ENCODE data around the gene TRIO. TPM values are rescaled to one million over a fixed set of nuclear protein-coding genes. Genes with fewer than 3 reads are reported as not detected.

TRIO gene
- total RNA-seq, 1 experiment from 2014 or later: 136 TPM

DNA sequence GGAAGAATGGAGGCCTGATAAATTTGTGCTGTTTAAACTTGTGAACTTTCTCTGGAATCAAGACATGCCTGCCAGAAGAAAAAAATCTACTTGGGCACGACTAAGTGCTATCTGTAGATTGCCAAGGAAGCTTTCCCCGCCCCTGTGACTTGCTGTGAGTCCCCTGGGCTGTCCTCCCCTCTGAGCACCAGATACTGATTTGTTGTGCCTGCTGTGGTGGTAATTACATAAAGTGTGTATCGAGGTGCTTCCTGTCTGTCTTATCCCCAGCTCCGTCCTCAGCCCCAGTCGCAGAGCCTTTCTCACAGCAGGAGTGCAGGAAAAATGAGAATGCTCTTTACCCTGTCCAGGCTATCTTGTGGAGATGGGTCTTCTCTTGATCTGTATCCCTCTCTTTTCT is 53.9 kb downstream of the TRIO start:
- BruUV-seq (replicated peaks): no TSS peak
- H3K36me3 Mint-ChIP-seq (ENCODE audit: insufficient read depth, unreplicated experiment): peaks cover 7% of the 10 kb centered on the region
- no peaks in the 10 kb centered on the region for H3K27me3 Mint-ChIP-seq (ENCODE audit: insufficient read depth, unreplicated experiment)
- H3K4me1 Mint-ChIP-seq (ENCODE audit: insufficient read depth, unreplicated experiment): peaks cover 45% of the 10 kb centered on the region
- no peak overlapping the region for H3K4me3 Mint-ChIP-seq (ENCODE audit: unreplicated experiment)
- ChIA-PET CTCF (interaction anchor here (0.8 to 1.5 kb wide), 4 partner anchors 11 to 73 kb away, joined by 3 to 6 read pairs (median 3); no protein-coding TSS in a partner anchor), POLR2A (interaction anchor here (0.7 to 0.8 kb wide), 3 partner anchors 8 to 44 kb away, joined by 3 to 4 read pairs (median 3); no protein-coding TSS in a partner anchor)
- H3K9me3 Mint-ChIP-seq (ENCODE audit: unreplicated experiment): no peaks in the 10 kb centered on the region
- TF ChIP-seq CTCF (IDR thresholded peaks at IDR 0.05; ENCODE audit: unreplicated experiment): no peak
- DNase-seq (ENCODE audit: unreplicated experiment): no peak
- intact Hi-C loops (cut with micrococcal nuclease): no loop called here
- H3K27ac Mint-ChIP-seq (ENCODE audit: low read depth, unreplicated experiment): peak overlapping the region; percentile 67

DNA sequence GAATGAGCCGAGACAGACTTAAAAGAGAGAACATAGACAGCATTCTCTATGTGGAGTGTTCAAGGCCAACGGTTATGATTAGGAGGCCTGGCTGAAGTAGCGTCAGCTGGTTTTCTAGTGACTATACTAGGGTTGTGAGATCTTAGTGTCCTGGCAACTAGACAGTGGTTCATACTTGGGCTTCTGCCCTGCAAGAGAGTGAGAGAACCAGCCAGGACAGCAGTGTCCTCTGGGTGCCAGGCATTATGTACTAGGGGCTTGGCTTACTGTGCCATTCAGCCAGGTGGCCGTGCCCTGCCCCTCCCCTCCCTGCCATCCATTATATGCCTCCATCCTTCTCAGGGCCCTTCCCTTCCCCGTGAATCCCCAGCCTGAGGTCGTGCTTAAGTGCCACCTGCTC is 56.8 kb downstream of the TRIO start:
- Mint-ChIP-seq H3K4me1 (ENCODE audit: insufficient read depth, unreplicated experiment) (peaks cover 41% of the 10 kb centered on the region), H3K4me3 (ENCODE audit: unreplicated experiment) (no peak overlapping the region), H3K27me3 (ENCODE audit: insufficient read depth, unreplicated experiment) (no peaks in the 10 kb centered on the region), H3K36me3 (ENCODE audit: insufficient read depth, unreplicated experiment) (peaks cover 7% of the 10 kb centered on the region), H3K27ac (ENCODE audit: low read depth, unreplicated experiment) (no peak overlapping the region), H3K9me3 (ENCODE audit: unreplicated experiment) (no peaks in the 10 kb centered on the region)
- ChIA-PET POLR2A (interaction anchor here (1.0 to 7.1 kb wide), 2 partner anchors 10 to 65 kb away, joined by 3 to 58 read pairs; no protein-coding TSS in a partner anchor), CTCF (interaction anchor here (0.7 kb wide), 1 partner anchor 71 kb away, joined by 3 read pairs; no protein-coding TSS in a partner anchor)
- no peak for TF ChIP-seq CTCF (IDR thresholded peaks at IDR 0.05; ENCODE audit: unreplicated experiment)
- intact Hi-C loops (cut with micrococcal nuclease): no loop called here
- no peak for DNase-seq (ENCODE audit: unreplicated experiment)
- no TSS peak for BruUV-seq (replicated peaks)

DNA sequence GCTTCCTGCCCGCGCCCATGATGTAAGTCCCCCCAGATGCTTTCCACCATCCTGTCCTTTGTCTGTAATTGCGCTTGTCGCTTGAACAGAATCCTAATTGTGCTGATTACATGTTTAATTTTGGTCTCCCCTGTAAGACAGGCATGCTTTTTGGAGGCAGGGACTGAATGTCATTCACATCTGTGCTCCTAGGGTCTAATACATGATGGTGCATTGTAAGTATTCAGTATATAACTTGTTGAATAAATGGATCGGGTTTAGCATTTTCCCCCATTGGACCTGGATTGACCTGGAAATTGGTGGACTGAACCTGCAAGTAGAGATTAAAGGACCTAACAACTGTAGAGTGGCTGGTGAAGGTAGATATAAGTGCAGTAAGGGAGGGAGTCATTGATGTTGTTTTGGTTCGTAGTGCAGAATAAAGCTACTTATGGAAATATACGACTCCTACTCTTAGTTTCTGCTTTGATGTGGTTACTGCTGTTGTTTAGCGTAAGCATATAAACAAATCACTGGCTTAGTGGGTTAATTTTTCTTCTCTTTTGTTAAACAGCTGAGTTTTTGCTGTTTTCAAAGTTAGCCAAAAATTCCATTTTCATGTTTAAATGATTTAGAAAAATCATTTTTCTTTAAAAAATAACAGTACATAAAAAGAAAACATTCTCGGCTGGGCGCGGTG is 57.3 kb downstream of the TRIO start:
- no peak for DNase-seq (ENCODE audit: unreplicated experiment)
- no peaks in the 10 kb centered on the region for H3K9me3 Mint-ChIP-seq (ENCODE audit: unreplicated experiment)
- ChIA-PET POLR2A (interaction anchor here (7.1 kb wide), 1 partner anchor 11 kb away, joined by 58 read pairs; no protein-coding TSS in a partner anchor), CTCF (no interaction called here)
- no peak for TF ChIP-seq CTCF (IDR thresholded peaks at IDR 0.05; ENCODE audit: unreplicated experiment)
- intact Hi-C loops (cut with micrococcal nuclease): no loop called here
- H3K4me1 Mint-ChIP-seq (ENCODE audit: insufficient read depth, unreplicated experiment): peaks cover 40% of the 10 kb centered on the region
- H3K36me3 Mint-ChIP-seq (ENCODE audit: insufficient read depth, unreplicated experiment): peaks cover 7% of the 10 kb centered on the region
- no TSS peak for BruUV-seq (replicated peaks)
- H3K27me3 Mint-ChIP-seq (ENCODE audit: insufficient read depth, unreplicated experiment): no peaks in the 10 kb centered on the region
- H3K4me3 Mint-ChIP-seq (ENCODE audit: unreplicated experiment): no peak overlapping the region
- no peak overlapping the region for H3K27ac Mint-ChIP-seq (ENCODE audit: low read depth, unreplicated experiment)

- no TSS peak for BruUV-seq (replicated peaks)
- intact Hi-C loops (cut with micrococcal nuclease): no loop called here
- no peak overlapping the region for H3K4me3 Mint-ChIP-seq (ENCODE audit: unreplicated experiment)
- ChIA-PET POLR2A (interaction anchor here (4.8 to 7.1 kb wide), 2 partner anchors 12 to 16 kb away, joined by 30 to 58 read pairs; no protein-coding TSS in a partner anchor), CTCF (interaction anchor here (1.7 kb wide), 1 partner anchor 11 kb away, joined by 4 read pairs; no protein-coding TSS in a partner anchor)
- no peak overlapping the region for H3K27ac Mint-ChIP-seq (ENCODE audit: low read depth, unreplicated experiment)
- TF ChIP-seq CTCF (IDR thresholded peaks at IDR 0.05; ENCODE audit: unreplicated experiment): no peak
- no peaks in the 10 kb centered on the region for H3K27me3 Mint-ChIP-seq (ENCODE audit: insufficient read depth, unreplicated experiment)
- H3K9me3 Mint-ChIP-seq (ENCODE audit: unreplicated experiment): no peaks in the 10 kb centered on the region
- peaks cover 41% of the 10 kb centered on the region for H3K4me1 Mint-ChIP-seq (ENCODE audit: insufficient read depth, unreplicated experiment)
- DNase-seq (ENCODE audit: unreplicated experiment): no peak
- H3K36me3 Mint-ChIP-seq (ENCODE audit: insufficient read depth, unreplicated experiment): peaks cover 7% of the 10 kb centered on the region
Measured at GRCh38 chr5:14201325-14202045, 58.3 kb downstream of the TRIO start.

Measured in MCF 10A (cell line).